ENCODE results near the gene NTM. TPM values are rescaled to one million over a fixed set of nuclear protein-coding genes. Genes with fewer than 3 reads are reported as not detected.

NTM gene
- total RNA-seq, 4 donors from 2014 or later = 0.40 to 3.1 (median 2.1) TPM; not detected in 1

DNA sequence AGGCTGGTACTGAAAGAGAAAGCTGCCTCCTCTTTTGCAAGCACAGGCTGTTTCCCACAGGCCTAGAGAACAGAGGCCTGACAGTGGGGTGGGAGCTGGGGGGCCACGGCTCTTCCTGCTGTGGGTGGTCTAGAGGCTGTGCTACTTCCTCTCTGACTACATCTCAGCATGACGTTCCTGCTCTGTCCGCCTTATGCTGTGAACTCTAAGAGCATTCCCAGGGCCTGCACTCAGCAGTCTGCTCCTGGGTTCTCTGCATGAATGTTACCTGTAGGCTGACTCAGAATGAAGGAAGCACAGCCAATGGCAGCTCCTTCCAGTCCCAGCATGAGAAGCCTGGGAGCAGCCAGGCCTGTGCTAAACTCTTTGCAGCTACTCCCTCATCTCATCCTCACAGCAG lies 534.3 kb downstream of the NTM start:
- intact Hi-C loops (cut with DNase I; ENCODE audit: low total_unique reads) = no loop called here
- H3K9me3 ChIP-seq = no peaks in the 10 kb centered on the region
- in situ Hi-C loops (cut with MboI; ENCODE audit: low pct_ligation_motif_present in 1 of 4, low pct_unique_long_range_greater_than_20kb in 1 of 4, low sequenced_read_pairs in 3 of 4) = no loop called here
- H3K27ac ChIP-seq = no peak overlapping the region
- DNase-seq = no peak
- H3K27me3 ChIP-seq = peaks cover 26% of the 10 kb centered on the region
- H3K4me1 ChIP-seq = no peaks in the 10 kb centered on the region
- WGBS, 2 donors (ENCODE audit: low coverage in 1 of 2) = 68% methylated on average over 3 of the region's 3 CpGs; no CpG with 5 or more reads in 1 of the 2 donors
- TF ChIP-seq POLR2AphosphoS5 (IDR thresholded peaks at IDR 0.05) = no peak
- TF ChIP-seq EP300 (IDR thresholded peaks at IDR 0.05; ENCODE audit: low read depth) = no peak
- TF ChIP-seq POLR2A (IDR thresholded peaks at IDR 0.05) = no peak
- TF ChIP-seq, protein P1, sequence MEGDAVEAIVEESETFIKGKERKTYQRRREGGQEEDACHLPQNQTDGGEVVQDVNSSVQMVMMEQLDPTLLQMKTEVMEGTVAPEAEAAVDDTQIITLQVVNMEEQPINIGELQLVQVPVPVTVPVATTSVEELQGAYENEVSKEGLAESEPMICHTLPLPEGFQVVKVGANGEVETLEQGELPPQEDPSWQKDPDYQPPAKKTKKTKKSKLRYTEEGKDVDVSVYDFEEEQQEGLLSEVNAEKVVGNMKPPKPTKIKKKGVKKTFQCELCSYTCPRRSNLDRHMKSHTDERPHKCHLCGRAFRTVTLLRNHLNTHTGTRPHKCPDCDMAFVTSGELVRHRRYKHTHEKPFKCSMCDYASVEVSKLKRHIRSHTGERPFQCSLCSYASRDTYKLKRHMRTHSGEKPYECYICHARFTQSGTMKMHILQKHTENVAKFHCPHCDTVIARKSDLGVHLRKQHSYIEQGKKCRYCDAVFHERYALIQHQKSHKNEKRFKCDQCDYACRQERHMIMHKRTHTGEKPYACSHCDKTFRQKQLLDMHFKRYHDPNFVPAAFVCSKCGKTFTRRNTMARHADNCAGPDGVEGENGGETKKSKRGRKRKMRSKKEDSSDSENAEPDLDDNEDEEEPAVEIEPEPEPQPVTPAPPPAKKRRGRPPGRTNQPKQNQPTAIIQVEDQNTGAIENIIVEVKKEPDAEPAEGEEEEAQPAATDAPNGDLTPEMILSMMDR (IDR thresholded peaks at IDR 0.05) = no peak
- no peak overlapping the region for H3K4me3 ChIP-seq
- no peaks in the 10 kb centered on the region for H3K36me3 ChIP-seq

DNA sequence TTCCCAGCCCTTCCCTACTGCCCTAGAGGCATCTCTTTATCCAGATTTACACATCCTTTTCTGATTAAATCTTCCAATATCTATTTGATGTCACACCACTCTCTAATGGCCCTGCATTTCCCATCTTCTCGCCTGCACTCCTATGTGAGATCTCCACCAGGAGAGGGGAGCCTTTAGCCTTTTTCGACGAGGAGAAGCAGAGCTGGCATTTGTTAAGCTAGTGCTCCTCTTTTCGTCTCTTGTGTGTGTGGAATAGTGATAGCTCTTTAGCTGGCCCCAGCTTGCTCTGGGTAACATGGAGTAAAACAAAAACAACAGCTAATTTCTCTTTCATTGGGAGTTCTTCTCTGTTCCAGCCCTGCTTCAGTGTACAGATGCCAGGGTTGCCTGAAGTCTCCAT lies 536.5 kb downstream of the NTM start:
- intact Hi-C loops (cut with DNase I; ENCODE audit: low total_unique reads) = no loop called here
- no peak for DNase-seq
- Histone ChIP-seq H3K4me1 (peaks cover 0 to 6% (median 0%) of the 10 kb centered on the region in 4 donors), H3K27me3 (peaks cover 45% of the 10 kb centered on the region), H3K36me3 (no peaks in the 10 kb centered on the region), H3K9me3 (no peaks in the 10 kb centered on the region), H3K4me3 (no peak overlapping the region), H3K27ac (no peak overlapping the region)
- 39 to 60% methylated on average over 3 to 4 of the region's 4 CpGs for WGBS, 2 donors (ENCODE audit: low coverage in 1 of 2)
- in situ Hi-C loops (cut with MboI; ENCODE audit: low pct_ligation_motif_present in 1 of 4, low pct_unique_long_range_greater_than_20kb in 1 of 4, low sequenced_read_pairs in 3 of 4) = no loop called here
- TF ChIP-seq, protein P1 (IDR thresholded peaks at IDR 0.05) = no peak
- TF ChIP-seq POLR2A (IDR thresholded peaks at IDR 0.05) (no peak), EP300 (IDR thresholded peaks at IDR 0.05; ENCODE audit: low read depth) (no peak), POLR2AphosphoS5 (IDR thresholded peaks at IDR 0.05) (no peak)

GRCh38 chr11:131907371-131907770 lies 537.0 kb downstream of the NTM start:
- H3K27ac ChIP-seq = no peak overlapping the region
- no peaks in the 10 kb centered on the region for H3K9me3 ChIP-seq
- TF ChIP-seq, protein P1 (IDR thresholded peaks at IDR 0.05) = no peak
- TF ChIP-seq POLR2AphosphoS5 (IDR thresholded peaks at IDR 0.05) = no peak
- no peak for TF ChIP-seq POLR2A (IDR thresholded peaks at IDR 0.05)
- no peak for TF ChIP-seq EP300 (IDR thresholded peaks at IDR 0.05; ENCODE audit: low read depth)
- in situ Hi-C loops (cut with MboI; ENCODE audit: low pct_ligation_motif_present in 1 of 4, low pct_unique_long_range_greater_than_20kb in 1 of 4, low sequenced_read_pairs in 3 of 4) = no loop called here
- DNase-seq = no peak
- peaks cover 0 to 6% (median 0%) of the 10 kb centered on the region in 4 donors for H3K4me1 ChIP-seq
- no peak overlapping the region for H3K4me3 ChIP-seq
- 60 to 66% methylated on average over 5 of the region's 5 CpGs for WGBS, 2 donors (ENCODE audit: low coverage in 1 of 2)
- no peaks in the 10 kb centered on the region for H3K36me3 ChIP-seq
- peaks cover 50% of the 10 kb centered on the region for H3K27me3 ChIP-seq
- intact Hi-C loops (cut with DNase I; ENCODE audit: low total_unique reads) = no loop called here

DNA sequence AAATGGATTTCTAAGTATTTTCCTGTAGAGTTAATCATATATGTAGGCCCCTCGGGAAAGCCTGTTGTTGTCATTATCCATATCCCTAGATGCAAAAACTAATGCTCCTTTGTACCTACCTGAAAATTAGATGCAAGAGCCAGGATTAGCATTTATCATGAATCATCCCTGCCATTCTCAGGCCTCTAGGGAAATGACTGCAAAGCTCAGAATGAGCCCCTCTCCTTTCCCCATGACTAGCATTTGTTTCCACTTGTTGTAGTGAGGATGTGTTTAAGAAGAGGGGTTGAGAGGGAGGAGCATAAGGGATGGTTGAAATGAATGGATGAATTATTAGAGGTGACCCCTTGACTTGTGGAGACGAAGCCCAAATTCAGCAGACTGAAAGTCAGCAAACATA lies 537.9 kb downstream of the NTM start:
- TF ChIP-seq POLR2AphosphoS5 (IDR thresholded peaks at IDR 0.05) (no peak), POLR2A (IDR thresholded peaks at IDR 0.05) (no peak), EP300 (IDR thresholded peaks at IDR 0.05; ENCODE audit: low read depth) (no peak)
- TF ChIP-seq, protein P1 (IDR thresholded peaks at IDR 0.05) = no peak
- in situ Hi-C loops (cut with MboI; ENCODE audit: low pct_ligation_motif_present in 1 of 4, low pct_unique_long_range_greater_than_20kb in 1 of 4, low sequenced_read_pairs in 3 of 4) = no loop called here
- Histone ChIP-seq H3K4me3 (no peak overlapping the region), H3K27ac (no peak overlapping the region), H3K9me3 (no peaks in the 10 kb centered on the region), H3K4me1 (peaks cover 0 to 6% (median 0%) of the 10 kb centered on the region in 4 donors), H3K36me3 (no peaks in the 10 kb centered on the region), H3K27me3 (peaks cover 54% of the 10 kb centered on the region)
- no peak for DNase-seq
- intact Hi-C loops (cut with DNase I; ENCODE audit: low total_unique reads) = no loop called here
- WGBS, 2 donors (ENCODE audit: low coverage in 1 of 2) = 69 to 100% methylated on average over 1 to 2 of the region's 2 CpGs

All from transverse colon (tissue), 4 donors.